VCaP (cell line): ENCODE results near the gene FITM1.
"Not testable (repeated sequence)": the region's sequence is repeated elsewhere in the genome, so short reads cannot be mapped to it uniquely, and the experiment has no call there.

Experiments
- H3K27ac ChIP-seq: fragments of 450-650 bp; 2 replicates; pipeline ENCODE4 v1.5.1; 2017
- CTCF ChIP-seq: fragments of 450-650 bp; conservative IDR thresholded peaks from 2 replicates; pipeline ENCODE4 v1.5.1; 2017; ENCODE audit warnings: mild to moderate bottlenecking, moderate library complexity

FITM1 gene

GRCh38 chr14:24098927-24099813 lies 31.3 kb upstream of the FITM1 start:
- no peak for TF ChIP-seq CTCF
- H3K27ac ChIP-seq, result no peak overlapping the region

GRCh38 chr14:24100197-24100981 lies 30.1 kb upstream of the FITM1 start:
- no peak overlapping the region for H3K27ac ChIP-seq
- no peak for TF ChIP-seq CTCF

- no peak for TF ChIP-seq CTCF
- no peak overlapping the region for H3K27ac ChIP-seq
These were observed 29.4 kb upstream of the FITM1 start for GRCh38 chr14:24100982-24101494.

GRCh38 chr14:24102357-24103048 lies 28.0 kb upstream of the FITM1 start:
- TF ChIP-seq CTCF, result no peak
- no peak overlapping the region for H3K27ac ChIP-seq

GRCh38 chr14:24103451-24103850 lies 27.0 kb upstream of the FITM1 start:
- TF ChIP-seq CTCF, result no peak
- H3K27ac ChIP-seq, result no peak overlapping the region

GRCh38 chr14:24105609-24106239 lies 24.7 kb upstream of the FITM1 start:
- not testable (repeated sequence) for H3K27ac ChIP-seq

- no peak overlapping the region for H3K27ac ChIP-seq
- no peak for TF ChIP-seq CTCF
These were observed 23.7 kb upstream of the FITM1 start for GRCh38 chr14:24106672-24107271.
